Mucosa of descending colon (tissue), 3 donors: ENCODE results near the gene ARHGAP26. TPM values are rescaled to one million over a fixed set of nuclear protein-coding genes. Genes with fewer than 3 reads are reported as not detected.

Experiments
- ATAC-seq: fragments of 200-7000 bp; cut with Tn5 transposase; one replicate; pipeline ENCODE4 v1.9.1; 2020; ENCODE audit warnings: mild to moderate bottlenecking, moderate library complexity
- DNase-seq, 3 donors: peaks; one replicate each; pipeline ENCODE4 v3.0.0-alpha.2; 2020
- H3K36me3 ChIP-seq: fragments of 200-600 bp; one replicate; pipeline ENCODE4 v1.8.0; 2021; ENCODE audit warnings: low read depth, mild to moderate bottlenecking
- H3K4me1 ChIP-seq: fragments of 200-600 bp; one replicate; pipeline ENCODE4 v1.8.0; 2021; ENCODE audit warnings: low read depth, mild to moderate bottlenecking
- H3K4me3 ChIP-seq: fragments of 200-600 bp; one replicate; pipeline ENCODE4 v1.8.0; 2021; ENCODE audit warnings: mild to moderate bottlenecking
- H3K9me3 ChIP-seq: fragments of 200-600 bp; one replicate; pipeline ENCODE4 v1.8.0; 2021; ENCODE audit warnings: mild to moderate bottlenecking
- intact Hi-C, 2 donors: fragments of 100-400 bp; cut with DNase I in 1 of 2; cut with micrococcal nuclease in 1 of 2; formaldehyde crosslinking; loops; one replicate each; pipeline versions ENCODE4 v1.11.0 to v1.11.1; 2022; cut with DNase I, micrococcal nuclease
- total RNA-seq, 3 donors: library from RNA; stranded (reverse); fragmentation: NEBNext Ultra II Directional in 2 of 3; extraction: Animal tissue kit (Norgen Biotek cat#: 25700) in 2 of 3; gene quantifications; one replicate each; pipeline versions ENCODE4 v1.2.1 to v1.2.4, GENCODE V29; 2021 to 2023
- TF ChIP-seq, protein P1 (sequence below): fragments of 200-600 bp; IDR thresholded peaks from one replicate; pipeline ENCODE4 v1.8.0; 2022; ENCODE audit warnings: antibody characterized with exemption, mild to moderate bottlenecking
- donor health status: DM: no; HTN: no; CAD: no; lungs with moderate emphysema.
- donor health status: DM: no; HTN: no; CAD: no.
- donor health status: DM: no; HTN: yes; CAD: no.

ARHGAP26 gene
- total RNA-seq, 3 donors from 2014 or later, result 52.9 to 96.0 (median 67.8) TPM

DNA sequence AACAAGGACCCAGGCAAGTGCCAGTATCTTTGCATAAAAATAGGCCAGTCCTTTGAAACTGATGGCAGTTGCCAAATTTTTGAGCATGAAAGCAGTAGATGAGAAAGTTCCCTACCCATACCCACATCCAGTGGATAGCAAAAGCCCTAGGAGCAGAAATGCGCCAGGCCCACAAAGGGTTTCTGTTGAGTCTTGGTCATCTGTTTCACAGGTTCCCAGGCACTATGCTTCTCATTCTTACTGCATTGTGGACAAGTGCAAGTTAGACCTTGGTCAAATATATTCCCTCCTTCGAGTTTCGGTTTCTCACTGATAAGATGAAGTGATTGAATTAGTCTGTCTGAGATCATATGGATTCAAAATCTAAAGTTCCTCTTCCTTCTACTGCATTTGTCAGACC is 481.0 kb downstream of the ARHGAP26 start:
- Histone ChIP-seq H3K9me3 (no peaks in the 10 kb centered on the region), H3K4me1 (no peaks in the 10 kb centered on the region), H3K36me3 (no peaks in the 10 kb centered on the region), H3K4me3 (no peak overlapping the region)
- TF ChIP-seq, protein P1, sequence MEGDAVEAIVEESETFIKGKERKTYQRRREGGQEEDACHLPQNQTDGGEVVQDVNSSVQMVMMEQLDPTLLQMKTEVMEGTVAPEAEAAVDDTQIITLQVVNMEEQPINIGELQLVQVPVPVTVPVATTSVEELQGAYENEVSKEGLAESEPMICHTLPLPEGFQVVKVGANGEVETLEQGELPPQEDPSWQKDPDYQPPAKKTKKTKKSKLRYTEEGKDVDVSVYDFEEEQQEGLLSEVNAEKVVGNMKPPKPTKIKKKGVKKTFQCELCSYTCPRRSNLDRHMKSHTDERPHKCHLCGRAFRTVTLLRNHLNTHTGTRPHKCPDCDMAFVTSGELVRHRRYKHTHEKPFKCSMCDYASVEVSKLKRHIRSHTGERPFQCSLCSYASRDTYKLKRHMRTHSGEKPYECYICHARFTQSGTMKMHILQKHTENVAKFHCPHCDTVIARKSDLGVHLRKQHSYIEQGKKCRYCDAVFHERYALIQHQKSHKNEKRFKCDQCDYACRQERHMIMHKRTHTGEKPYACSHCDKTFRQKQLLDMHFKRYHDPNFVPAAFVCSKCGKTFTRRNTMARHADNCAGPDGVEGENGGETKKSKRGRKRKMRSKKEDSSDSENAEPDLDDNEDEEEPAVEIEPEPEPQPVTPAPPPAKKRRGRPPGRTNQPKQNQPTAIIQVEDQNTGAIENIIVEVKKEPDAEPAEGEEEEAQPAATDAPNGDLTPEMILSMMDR, result no peak
- DNase-seq (no peak), ATAC-seq (no peak)
- intact Hi-C loops, result no loop called here

DNA sequence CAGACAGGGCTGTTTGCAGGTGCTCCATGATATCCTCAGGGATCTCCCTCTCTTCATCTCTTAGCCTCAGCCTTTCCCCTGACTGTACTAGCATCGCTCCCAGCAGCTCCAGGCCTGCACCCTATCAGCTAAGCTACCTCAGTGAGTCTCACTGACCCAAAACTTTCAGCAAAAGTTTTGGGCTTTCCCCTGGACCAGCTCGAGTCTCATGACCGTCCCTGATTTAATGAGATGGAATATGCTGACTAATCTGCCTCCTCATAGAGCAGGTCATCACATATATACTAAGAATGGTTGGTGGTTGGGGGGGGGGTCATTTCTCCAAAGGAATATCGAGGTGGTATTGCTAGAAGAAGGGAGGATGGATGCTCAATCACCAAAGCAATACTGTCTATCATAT is 481.8 kb downstream of the ARHGAP26 start:
- TF ChIP-seq, protein P1, result no peak
- Histone ChIP-seq H3K9me3 (no peaks in the 10 kb centered on the region), H3K4me1 (no peaks in the 10 kb centered on the region), H3K36me3 (no peaks in the 10 kb centered on the region), H3K4me3 (no peak overlapping the region)
- intact Hi-C loops, result no loop called here
- ATAC-seq (no peak), DNase-seq (no peak)

DNA sequence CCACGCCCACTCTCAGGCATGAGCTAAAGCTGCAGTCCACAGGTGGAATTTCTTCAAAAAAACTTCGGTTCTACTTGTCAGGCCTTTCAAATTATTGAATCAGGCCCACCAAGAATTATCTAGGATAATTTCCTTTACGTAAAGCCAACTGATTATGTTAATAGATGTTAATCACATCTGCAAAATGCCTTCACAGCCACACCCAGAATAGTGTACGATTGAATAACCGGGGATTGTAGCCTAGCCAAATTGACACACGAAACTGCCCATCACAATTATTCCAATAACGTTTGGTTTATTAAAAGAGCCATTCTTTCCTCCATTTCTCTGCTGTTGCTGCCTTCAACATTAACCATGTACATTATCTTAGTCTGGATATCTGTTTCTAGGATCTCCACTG is 484.6 kb downstream of the ARHGAP26 start:
- ATAC-seq, result no peak
- H3K4me3 ChIP-seq, result no peak overlapping the region
- intact Hi-C loops, result no loop called here
- H3K4me1 ChIP-seq, result no peaks in the 10 kb centered on the region
- DNase-seq, result no peak
- TF ChIP-seq, protein P1, result no peak
- no peaks in the 10 kb centered on the region for H3K9me3 ChIP-seq
- no peaks in the 10 kb centered on the region for H3K36me3 ChIP-seq

DNA sequence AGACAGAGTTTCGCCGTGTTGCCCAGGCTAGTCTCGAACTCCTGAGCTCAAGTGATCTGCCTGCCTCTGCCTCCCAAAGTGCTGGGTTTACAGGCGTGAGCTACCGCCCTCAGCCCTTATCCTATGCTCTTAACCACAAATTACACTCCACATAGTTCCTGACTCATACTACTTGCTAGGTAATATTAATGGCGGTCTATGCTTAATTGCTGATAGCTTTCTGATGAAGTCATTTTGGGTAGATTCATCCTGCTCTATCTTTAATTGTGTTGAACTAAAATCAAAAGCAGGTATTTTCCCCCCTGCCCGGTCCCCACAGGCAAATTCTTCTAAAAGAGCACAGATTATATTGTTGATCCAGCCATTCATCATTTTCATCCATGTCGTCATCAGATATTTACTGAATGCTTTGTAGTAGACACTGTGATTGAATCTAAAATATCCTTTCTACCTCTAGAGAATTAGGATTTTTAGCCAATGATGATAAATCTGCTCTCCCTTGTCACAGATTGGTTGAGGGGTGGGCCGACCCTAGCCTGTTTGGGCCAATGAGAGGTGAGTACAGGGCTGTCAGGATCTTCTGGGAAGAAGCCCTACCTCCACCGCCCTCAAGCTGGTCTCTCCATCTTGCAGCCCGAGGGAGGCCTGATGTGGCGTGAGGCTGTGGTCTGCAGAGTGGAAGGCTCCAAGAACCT is 488.5 kb downstream of the ARHGAP26 start:
- H3K4me3 ChIP-seq, result no peak overlapping the region
- no peak for ATAC-seq
- H3K9me3 ChIP-seq, result no peaks in the 10 kb centered on the region
- DNase-seq, result no peak
- TF ChIP-seq, protein P1, result no peak
- H3K4me1 ChIP-seq, result no peaks in the 10 kb centered on the region
- intact Hi-C loops, result no loop called here
- H3K36me3 ChIP-seq, result no peaks in the 10 kb centered on the region

DNA sequence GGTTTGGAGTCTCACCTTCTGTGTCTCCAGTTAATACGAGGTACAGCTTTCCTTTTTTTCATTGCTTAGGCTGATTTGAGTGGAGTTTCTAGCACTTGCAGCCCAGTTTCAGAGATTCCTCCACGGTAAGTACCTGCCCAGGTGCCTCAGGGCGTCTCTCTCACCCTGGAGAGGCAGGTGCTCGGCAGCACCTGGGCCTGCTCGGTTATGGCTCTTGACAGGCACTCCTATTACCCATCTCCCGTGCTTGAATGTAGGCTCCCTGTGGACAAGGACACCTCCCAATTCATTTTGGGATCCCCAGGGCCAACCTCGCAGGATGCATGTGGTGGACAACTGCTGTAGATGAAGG is 489.1 kb downstream of the ARHGAP26 start:
- ATAC-seq, result no peak
- no peaks in the 10 kb centered on the region for H3K36me3 ChIP-seq
- H3K4me3 ChIP-seq, result no peak overlapping the region
- intact Hi-C loops, result no loop called here
- DNase-seq, result no peak
- TF ChIP-seq, protein P1, result no peak
- H3K4me1 ChIP-seq, result no peaks in the 10 kb centered on the region
- no peaks in the 10 kb centered on the region for H3K9me3 ChIP-seq
